B cell (primary cell): ENCODE results near the gene PCDHGC3. TPM values are rescaled to one million over a fixed set of nuclear protein-coding genes. Genes with fewer than 3 reads are reported as not detected.

ENCODE experiments used
- ATAC-seq: fragments of 200-7000 bp; cut with Tn5 transposase; one replicate; pipeline ENCODE4 v1.10.0; 2021; ENCODE audit warnings: low read depth, mild to moderate bottlenecking, moderate number of reproducible peaks, moderate library complexity
- CTCF ChIA-PET: fragments of 350-600 bp; sonication (Branson Sonifier 250); formaldehyde crosslinking; loops from one replicate; lab custom pipeline; 2021; ENCODE audit warnings: antibody characterized with exemption, inconsistent platforms; lab: Charles Lee
- POLR2A ChIA-PET: fragments of 350-600 bp; sonication (Branson Sonifier 250); formaldehyde crosslinking; loops from one replicate; lab custom pipeline; 2021; ENCODE audit warnings: antibody characterized with exemption; lab: Charles Lee
- DNase-seq: peaks from one replicate; pipeline ENCODE4 v3.0.0; 2013
- H2AFZ ChIP-seq: 2 replicates; pipeline ENCODE4 v1.6.1; 2012; ENCODE audit warnings: mild to moderate bottlenecking, low read depth, low read length; ENCODE audit not compliant: insufficient read depth, poor library complexity, severe bottlenecking
- H3K27ac ChIP-seq, 2 donors: 1 replicate in 1 of 2; 2 replicates in 1 of 2; pipeline ENCODE4 v1.5.1; 2012 to 2013; ENCODE audit warnings: low read length in 2 of 2, mild to moderate bottlenecking in 2 of 2, moderate library complexity in 1 of 2
- H3K27me3 ChIP-seq, 4 experiments: fragments of 200-600 bp in 1 of 4; sonication (generic) in 1 of 4; replicated peaks in 1 of 4; 1 replicate in 2 of 4; 2 replicates in 2 of 4; pipeline versions ENCODE4 v1.6.1 to v1.7.0; 2013 to 2016; ENCODE audit warnings: low read length in 3 of 4, mild to moderate bottlenecking in 2 of 4, mixed read lengths in 1 of 4, moderate library complexity in 1 of 4; ENCODE audit not compliant: insufficient read depth in 4 of 4, control insufficient read depth in 3 of 4; ENCODE audit errors: control extremely low read depth in 1 of 4
- H3K36me3 ChIP-seq, 2 experiments: replicated peaks in 1 of 2; 1 replicate in 1 of 2; 2 replicates in 1 of 2; pipeline versions ENCODE4 v1.6.1 to v1.7.1; 2013; ENCODE audit warnings: low read length in 1 of 2; ENCODE audit not compliant: insufficient read depth in 2 of 2, control insufficient read depth in 1 of 2; ENCODE audit errors: control extremely low read depth in 1 of 2, extremely low read depth in 1 of 2
- H3K4me1 ChIP-seq, 2 donors: fragments of 200-600 bp in 1 of 2; sonication (generic) in 1 of 2; 1 replicate in 1 of 2; 2 replicates in 1 of 2; pipeline versions ENCODE4 v1.5.1 to v1.6.1; 2013 to 2017; ENCODE audit warnings: low read length in 2 of 2; ENCODE audit not compliant: control insufficient read depth in 2 of 2, insufficient read depth in 2 of 2
- H3K4me2 ChIP-seq: replicated peaks from 2 replicates; pipeline ENCODE3; 2012; ENCODE audit warnings: mild to moderate bottlenecking, low read depth, low read length; ENCODE audit not compliant: poor library complexity, severe bottlenecking
- H3K4me3 ChIP-seq, 5 experiments: fragments of 200-600 bp in 1 of 5; sonication (generic) in 1 of 5; 1 replicate in 3 of 5; 2 replicates in 2 of 5; pipeline versions ENCODE4 v1.5.1 to v1.7.0; 2011 to 2016; ENCODE audit warnings: low read length in 4 of 5, mild to moderate bottlenecking in 4 of 5, low read depth in 2 of 5, control low read depth in 1 of 5, moderate library complexity in 1 of 5; ENCODE audit not compliant: insufficient read depth in 1 of 5; ENCODE audit errors: control extremely low read depth in 1 of 5, extremely low read depth in 1 of 5
- H3K79me2 ChIP-seq: fragments of 200-600 bp; sonication (generic); one replicate; pipeline ENCODE4 v1.6.0; 2016; ENCODE audit warnings: low read length; ENCODE audit not compliant: control insufficient read depth, insufficient read depth
- H3K9ac ChIP-seq: fragments of 200-600 bp; sonication (generic); 2 replicates; pipeline ENCODE4 v1.6.1; 2017; ENCODE audit warnings: mild to moderate bottlenecking, low read length, moderate library complexity
- H3K9me3 ChIP-seq, 3 donors: one replicate each; pipeline versions ENCODE4 v1.6.1 to v1.7.1; 2013; ENCODE audit warnings: low read length in 2 of 3; ENCODE audit not compliant: control insufficient read depth in 2 of 3, insufficient read depth in 1 of 3; ENCODE audit errors: control extremely low read depth in 1 of 3
- H4K20me1 ChIP-seq: 2 replicates; pipeline ENCODE4 v1.6.0; 2012; ENCODE audit warnings: mild to moderate bottlenecking, low read length; ENCODE audit not compliant: insufficient read depth, control insufficient read depth, poor library complexity, severe bottlenecking
- H3K27ac Mint-ChIP-seq: one replicate; pipeline ENCODE4 v1.8.0; 2021; ENCODE audit warnings: mixed read lengths
- H3K27me3 Mint-ChIP-seq: one replicate; pipeline ENCODE4 v1.8.0; 2021; ENCODE audit warnings: mixed read lengths
- H3K4me1 Mint-ChIP-seq: one replicate; pipeline ENCODE4 v1.8.0; 2021; ENCODE audit warnings: mixed read lengths
- H3K4me3 Mint-ChIP-seq: one replicate; pipeline ENCODE4 v1.8.0; 2021; ENCODE audit warnings: mixed read lengths
- H3K9me3 Mint-ChIP-seq: one replicate; pipeline ENCODE4 v1.8.0; 2022; ENCODE audit warnings: mixed read lengths; ENCODE audit not compliant: insufficient read depth
- EZH2 ChIP-seq: IDR thresholded peaks from 2 replicates; pipeline ENCODE4 v1.6.1; 2012; ENCODE audit warnings: borderline replicate concordance, low read depth, mild to moderate bottlenecking, moderate library complexity, low read length; ENCODE audit not compliant: insufficient read depth, poor library complexity, severe bottlenecking
- WGBS: methylation state at CpG from one replicate; pipeline ENCODE4 v1.1.5; 2013; ENCODE audit warnings: missing lambda C conversion rate; ENCODE audit not compliant: insufficient coverage; 5-methylcytosine and 5-hydroxymethylcytosine counted together
- intact Hi-C: fragments of 100-400 bp; cut with micrococcal nuclease; formaldehyde crosslinking; loops from one replicate; pipeline ENCODE4 v1.10.0; 2022
- polyA plus RNA-seq: library from polyadenylated mRNA; depleted of rRNA; stranded (reverse); fragments of >200 nt; gene quantifications from 2 replicates; pipeline ENCODE4 v1.2.3, GENCODE V29; 2012
- total RNA-seq, 2 donors: library from RNA; stranded (reverse); fragments of 120-200 nt in 1 of 2; gene quantifications; 1 replicate in 1 of 2; 2 replicates in 1 of 2; pipeline versions ENCODE4 v1.2.3 to v1.2.4, GENCODE V29; 2013 to 2022
- TF ChIP-seq, protein P1 (sequence below): fragments of 200-600 bp; IDR thresholded peaks from one replicate; pipeline ENCODE4 v1.8.0; 2022; ENCODE audit warnings: antibody characterized with exemption, mild to moderate bottlenecking

The PCDHGC3 gene
- total and polyA plus RNA-seq, 2 donors (not counting 1 experiment from before 2014, with no cell fraction given): 0.88 to 2.0 TPM

DNA sequence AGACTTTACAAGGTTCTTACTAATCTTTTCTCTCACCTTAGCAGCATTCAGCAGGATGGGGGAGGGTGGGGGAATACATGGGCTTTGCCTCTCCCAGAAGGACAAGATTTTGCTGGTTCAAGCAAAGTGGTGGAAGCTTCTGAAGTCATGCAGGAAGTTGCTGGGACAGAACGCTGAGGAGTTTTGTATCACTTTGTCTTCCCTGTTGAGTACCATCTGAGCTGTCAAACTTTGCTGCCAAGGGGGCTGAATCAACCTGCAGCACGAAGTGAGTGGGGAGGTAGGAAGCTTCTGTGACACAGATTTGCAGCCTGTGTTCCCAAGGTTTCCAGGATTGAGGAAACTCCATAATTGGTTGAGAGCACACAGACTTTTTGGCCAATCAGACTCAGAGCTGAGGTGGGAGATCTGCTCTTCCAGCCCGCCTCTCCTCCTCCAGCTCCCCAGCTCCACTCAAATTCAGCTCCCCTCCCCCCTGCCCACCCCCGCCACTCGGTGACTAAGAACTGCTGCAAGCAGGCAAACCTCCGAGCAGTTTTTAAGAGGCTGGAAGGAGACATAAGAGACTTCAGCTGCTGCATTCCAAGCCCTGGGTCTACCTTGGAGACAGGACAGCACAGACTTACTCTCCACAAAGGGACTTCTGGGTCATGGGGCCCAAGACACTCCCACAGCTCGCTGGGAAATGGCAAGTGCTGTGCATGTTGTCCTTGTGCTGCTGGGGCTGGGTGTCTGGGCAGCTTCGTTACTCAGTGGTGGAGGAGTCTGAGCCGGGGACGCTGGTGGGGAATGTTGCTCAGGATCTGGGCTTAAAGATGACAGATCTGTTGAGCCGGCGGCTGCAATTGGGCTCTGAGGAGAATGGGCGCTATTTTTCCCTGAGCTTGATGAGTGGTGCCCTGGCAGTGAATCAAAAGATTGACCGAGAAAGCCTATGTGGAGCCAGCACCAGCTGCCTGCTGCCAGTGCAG is 13.1 kb downstream of the PCDHGC3 start, which contains the start of gene PCDHGC5:
Gene PCDHGC5 (plus strand): TSS at position 491 of the 971 bp plus-strand sequence. CDS start 160 bp downstream, at position 651.
- peaks cover 0 to 76% (median 35%) of the 10 kb centered on the region in 4 experiments for H3K27me3 ChIP-seq
- Mint-ChIP-seq H3K27ac (no peak within 1 kb of the TSS), H3K27me3 (peaks cover 69% of the 10 kb centered on the region), H3K9me3 (no peaks in the 10 kb centered on the region), H3K4me3 (no peak within 1 kb of the TSS), H3K4me1 (peaks cover 27% of the 10 kb centered on the region)
- 85% methylated on average over 10 of the region's 14 CpGs for WGBS
- no peak within 1 kb of the TSS for H3K4me3 ChIP-seq
- no peak within 1 kb of the TSS for H2AFZ ChIP-seq
- peaks cover 0 to 28% (median 0%) of the 10 kb centered on the region in 3 donors for H3K9me3 ChIP-seq
- H3K79me2 ChIP-seq: no peaks in the 10 kb centered on the region
- H4K20me1 ChIP-seq: no peaks in the 10 kb centered on the region
- no peak for ATAC-seq
- CTCF ChIA-PET: interaction anchor here (0.6 to 2.0 kb wide), 4 partner anchors 18 to 50 kb away, joined by 3 to 7 read pairs (median 3); no protein-coding TSS in a partner anchor
- no peaks in the 10 kb centered on the region for H3K36me3 ChIP-seq
- H3K9ac ChIP-seq: no peak within 1 kb of the TSS
- no peak for DNase-seq
- POLR2A ChIA-PET: interaction anchor here (0.6 kb wide), 1 partner anchor 1531 kb away, joined by 7 read pairs; no protein-coding TSS in a partner anchor
- TF ChIP-seq, protein P1, sequence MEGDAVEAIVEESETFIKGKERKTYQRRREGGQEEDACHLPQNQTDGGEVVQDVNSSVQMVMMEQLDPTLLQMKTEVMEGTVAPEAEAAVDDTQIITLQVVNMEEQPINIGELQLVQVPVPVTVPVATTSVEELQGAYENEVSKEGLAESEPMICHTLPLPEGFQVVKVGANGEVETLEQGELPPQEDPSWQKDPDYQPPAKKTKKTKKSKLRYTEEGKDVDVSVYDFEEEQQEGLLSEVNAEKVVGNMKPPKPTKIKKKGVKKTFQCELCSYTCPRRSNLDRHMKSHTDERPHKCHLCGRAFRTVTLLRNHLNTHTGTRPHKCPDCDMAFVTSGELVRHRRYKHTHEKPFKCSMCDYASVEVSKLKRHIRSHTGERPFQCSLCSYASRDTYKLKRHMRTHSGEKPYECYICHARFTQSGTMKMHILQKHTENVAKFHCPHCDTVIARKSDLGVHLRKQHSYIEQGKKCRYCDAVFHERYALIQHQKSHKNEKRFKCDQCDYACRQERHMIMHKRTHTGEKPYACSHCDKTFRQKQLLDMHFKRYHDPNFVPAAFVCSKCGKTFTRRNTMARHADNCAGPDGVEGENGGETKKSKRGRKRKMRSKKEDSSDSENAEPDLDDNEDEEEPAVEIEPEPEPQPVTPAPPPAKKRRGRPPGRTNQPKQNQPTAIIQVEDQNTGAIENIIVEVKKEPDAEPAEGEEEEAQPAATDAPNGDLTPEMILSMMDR: no peak
- no peak for TF ChIP-seq EZH2
- H3K27ac ChIP-seq: no peak within 1 kb of the TSS
- H3K4me1 ChIP-seq: peaks cover 34 to 36% of the 10 kb centered on the region in 2 donors
- intact Hi-C loops: no loop called here
- H3K4me2 ChIP-seq: no peak within 1 kb of the TSS
